Measurements from ENCODE around the gene YAF2. TPM values are rescaled to one million over a fixed set of nuclear protein-coding genes. Genes with fewer than 3 reads are reported as not detected.
"Not testable (repeated sequence)": the region's sequence is repeated elsewhere in the genome, so short reads cannot be mapped to it uniquely, and the experiment has no call there.

YAF2 gene
- total and polyA plus RNA-seq, 2 donors (not counting 1 experiment from before 2014, with no cell fraction given): 11.6 to 41.9 TPM

- Mint-ChIP-seq H3K4me3 (no peak overlapping the region), H3K4me1 (peaks cover 44% of the 10 kb centered on the region), H3K9me3 (ENCODE audit: insufficient read depth) (no peaks in the 10 kb centered on the region), H3K27me3 (no peaks in the 10 kb centered on the region), H3K27ac (no peak overlapping the region)
- CTCF ChIA-PET: interaction anchor here (1.5 kb wide), 1 partner anchor 20 kb away, joined by 4 read pairs; no protein-coding TSS in a partner anchor
- Histone ChIP-seq H3K27me3 (replicated peaks in 1 of 4; ENCODE audit: control extremely low read depth in 1 of 4, control insufficient read depth in 3 of 4, insufficient read depth in 4 of 4, low read length in 3 of 4) (no peaks in the 10 kb centered on the region), H4K20me1 (ENCODE audit: control insufficient read depth, insufficient read depth, low read length, poor library complexity, severe bottlenecking) (peaks cover 20% of the 10 kb centered on the region), H3K27ac (ENCODE audit: low read length in 2 of 2) (peak overlapping the region in 1 of 2 donors; percentile 51), H3K9me3 (ENCODE audit: control extremely low read depth in 1 of 3, control insufficient read depth in 2 of 3, insufficient read depth in 1 of 3, low read length in 2 of 3) (no peaks in the 10 kb centered on the region), H3K4me2 (replicated peaks; ENCODE audit: low read depth, low read length, poor library complexity, severe bottlenecking) (no peak overlapping the region), H3K4me1 (ENCODE audit: control insufficient read depth in 2 of 2, insufficient read depth in 2 of 2, low read length in 2 of 2) (peaks cover 15 to 28% of the 10 kb centered on the region in 2 donors), H3K79me2 (ENCODE audit: control insufficient read depth, insufficient read depth, low read length) (peaks cover 68% of the 10 kb centered on the region), H3K36me3 (replicated peaks in 1 of 2; ENCODE audit: control extremely low read depth in 1 of 2, control insufficient read depth in 1 of 2, extremely low read depth in 1 of 2, insufficient read depth in 2 of 2, low read length in 1 of 2) (peaks cover 0 to 3% of the 10 kb centered on the region in 2 experiments), H3K9ac (ENCODE audit: low read length) (no peak overlapping the region), H2AFZ (ENCODE audit: insufficient read depth, low read depth, low read length, poor library complexity, severe bottlenecking) (no peak overlapping the region), H3K4me3 (ENCODE audit: control extremely low read depth in 1 of 5, extremely low read depth in 1 of 5, insufficient read depth in 1 of 5, low read depth in 2 of 5, low read length in 4 of 5) (no peak overlapping the region)
- POLR2A ChIA-PET: no interaction called here
- intact Hi-C loops (cut with micrococcal nuclease): loop anchor here (5.0 kb wide), 4 partner anchors 137 to 247 kb away; no protein-coding TSS in a partner anchor
- DNase-seq: no peak
- WGBS (ENCODE audit: insufficient coverage): no CpG with 5 or more reads among the region's 1 CpG
- TF ChIP-seq EZH2 (IDR thresholded peaks at IDR 0.05; ENCODE audit: borderline replicate concordance, insufficient read depth, low read depth, low read length, poor library complexity, severe bottlenecking): no peak
- no peak for TF ChIP-seq CTCF (IDR thresholded peaks at IDR 0.05)
- no peak for ATAC-seq (ENCODE audit: low read depth)
Observed at GRCh38 chr12:42235426-42235825, 2.6 kb downstream of the YAF2 start.

DNA sequence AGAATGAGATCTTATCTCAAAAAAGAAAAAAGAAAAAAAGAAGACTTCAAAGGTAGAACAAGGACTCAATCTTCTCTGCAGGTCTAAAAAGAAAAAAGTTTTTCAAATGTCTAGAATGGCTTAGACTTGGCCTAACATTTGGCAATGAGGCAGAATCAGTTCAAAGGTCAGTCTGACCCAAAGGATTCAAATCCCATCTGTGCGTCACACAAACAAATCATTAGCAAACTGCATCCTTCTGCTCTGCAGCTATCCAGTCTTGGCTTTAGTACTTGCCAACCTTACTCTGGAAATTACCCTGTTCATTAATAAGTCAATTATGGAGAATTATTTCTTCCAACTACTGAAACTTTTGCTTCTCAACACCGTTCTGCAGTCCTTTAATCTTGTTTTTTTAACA lies 3.1 kb downstream of the YAF2 start:
- H3K4me3 ChIP-seq (ENCODE audit: control extremely low read depth in 1 of 5, extremely low read depth in 1 of 5, insufficient read depth in 1 of 5, low read depth in 2 of 5, low read length in 4 of 5): no peak overlapping the region
- H3K9ac ChIP-seq (ENCODE audit: low read length): no peak overlapping the region
- TF ChIP-seq CTCF (IDR thresholded peaks at IDR 0.05) (no peak), EZH2 (IDR thresholded peaks at IDR 0.05; ENCODE audit: borderline replicate concordance, insufficient read depth, low read depth, low read length, poor library complexity, severe bottlenecking) (no peak)
- no peaks in the 10 kb centered on the region for H3K9me3 Mint-ChIP-seq (ENCODE audit: insufficient read depth)
- no peaks in the 10 kb centered on the region for H3K27me3 ChIP-seq (replicated peaks in 1 of 4; ENCODE audit: control extremely low read depth in 1 of 4, control insufficient read depth in 3 of 4, insufficient read depth in 4 of 4, low read length in 3 of 4)
- DNase-seq (no peak), ATAC-seq (ENCODE audit: low read depth) (no peak)
- CTCF ChIA-PET: interaction anchor here (0.6 kb wide), 1 partner anchor 64 kb away, joined by 3 read pairs; no protein-coding TSS in a partner anchor
- 100% methylated on average over 1 of the region's 2 CpGs for WGBS (ENCODE audit: insufficient coverage)
- peak overlapping the region in 1 of 2 donors; percentile 51 for H3K27ac ChIP-seq (ENCODE audit: low read length in 2 of 2)
- H3K4me1 ChIP-seq (ENCODE audit: control insufficient read depth in 2 of 2, insufficient read depth in 2 of 2, low read length in 2 of 2): peaks cover 15 to 28% of the 10 kb centered on the region in 2 donors
- H3K27ac Mint-ChIP-seq: no peak overlapping the region
- intact Hi-C loops (cut with micrococcal nuclease): loop anchor here (5.0 kb wide), 4 partner anchors 137 to 247 kb away; no protein-coding TSS in a partner anchor
- no peak overlapping the region for H3K4me2 ChIP-seq (replicated peaks; ENCODE audit: low read depth, low read length, poor library complexity, severe bottlenecking)
- no peak overlapping the region for H3K4me3 Mint-ChIP-seq
- H3K79me2 ChIP-seq (ENCODE audit: control insufficient read depth, insufficient read depth, low read length): peaks cover 72% of the 10 kb centered on the region
- H3K9me3 ChIP-seq (ENCODE audit: control extremely low read depth in 1 of 3, control insufficient read depth in 2 of 3, insufficient read depth in 1 of 3, low read length in 2 of 3): no peaks in the 10 kb centered on the region
- no peaks in the 10 kb centered on the region for H3K27me3 Mint-ChIP-seq
- peaks cover 20% of the 10 kb centered on the region for H4K20me1 ChIP-seq (ENCODE audit: control insufficient read depth, insufficient read depth, low read length, poor library complexity, severe bottlenecking)
- peaks cover 45% of the 10 kb centered on the region for H3K4me1 Mint-ChIP-seq
- no peak overlapping the region for H2AFZ ChIP-seq (ENCODE audit: insufficient read depth, low read depth, low read length, poor library complexity, severe bottlenecking)
- H3K36me3 ChIP-seq (replicated peaks in 1 of 2; ENCODE audit: control extremely low read depth in 1 of 2, control insufficient read depth in 1 of 2, extremely low read depth in 1 of 2, insufficient read depth in 2 of 2, low read length in 1 of 2): peaks cover 0 to 6% of the 10 kb centered on the region in 2 experiments
- POLR2A ChIA-PET: no interaction called here

DNA sequence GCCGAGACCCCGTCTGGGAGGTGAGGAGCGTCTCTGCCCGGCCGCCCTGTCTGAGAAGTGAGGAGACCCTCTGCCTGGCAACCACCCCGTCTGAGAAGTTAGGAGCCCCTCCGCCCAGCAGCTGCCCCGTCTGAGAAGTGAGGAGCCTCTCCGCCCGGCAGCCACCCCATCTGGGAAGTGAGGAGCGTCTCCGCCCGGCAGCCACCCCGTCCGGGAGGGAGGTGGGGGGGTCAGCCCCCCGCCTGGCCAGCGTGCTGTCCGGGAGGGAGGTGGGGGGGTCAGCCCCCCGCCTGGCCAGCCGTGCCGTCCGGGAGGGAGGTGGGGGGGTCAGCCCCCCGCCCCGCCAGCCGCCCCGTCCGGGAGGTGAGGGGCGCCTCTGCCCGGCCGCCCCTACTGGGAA lies 10.5 kb downstream of the YAF2 start:
- peaks cover 17% of the 10 kb centered on the region for H3K4me1 Mint-ChIP-seq
- 100% methylated on average over 5 of the region's 30 CpGs for WGBS (ENCODE audit: insufficient coverage)
- intact Hi-C loops (cut with micrococcal nuclease); ATAC-seq (ENCODE audit: low read depth); H3K27ac Mint-ChIP-seq; H3K9ac ChIP-seq (ENCODE audit: low read length); H2AFZ ChIP-seq (ENCODE audit: insufficient read depth, low read depth, low read length, poor library complexity, severe bottlenecking); H3K4me2 ChIP-seq (replicated peaks; ENCODE audit: low read depth, low read length, poor library complexity, severe bottlenecking); H3K27ac ChIP-seq (ENCODE audit: low read length in 2 of 2); DNase-seq; H3K4me3 Mint-ChIP-seq; H3K9me3 ChIP-seq (ENCODE audit: control extremely low read depth in 1 of 3, control insufficient read depth in 2 of 3, insufficient read depth in 1 of 3, low read length in 2 of 3); CTCF ChIA-PET; H3K4me1 ChIP-seq (ENCODE audit: control insufficient read depth in 2 of 2, insufficient read depth in 2 of 2, low read length in 2 of 2); H3K4me3 ChIP-seq (ENCODE audit: control extremely low read depth in 1 of 5, extremely low read depth in 1 of 5, insufficient read depth in 1 of 5, low read depth in 2 of 5, low read length in 4 of 5); H3K27me3 Mint-ChIP-seq; POLR2A ChIA-PET; H3K36me3 ChIP-seq (replicated peaks in 1 of 2; ENCODE audit: control extremely low read depth in 1 of 2, control insufficient read depth in 1 of 2, extremely low read depth in 1 of 2, insufficient read depth in 2 of 2, low read length in 1 of 2); H3K9me3 Mint-ChIP-seq (ENCODE audit: insufficient read depth); H3K27me3 ChIP-seq (replicated peaks in 1 of 4; ENCODE audit: control extremely low read depth in 1 of 4, control insufficient read depth in 3 of 4, insufficient read depth in 4 of 4, low read length in 3 of 4): not testable (repeated sequence)
- Histone ChIP-seq H3K79me2 (ENCODE audit: control insufficient read depth, insufficient read depth, low read length) (peaks cover 57% of the 10 kb centered on the region), H4K20me1 (ENCODE audit: control insufficient read depth, insufficient read depth, low read length, poor library complexity, severe bottlenecking) (peaks cover 17% of the 10 kb centered on the region)
